NCI-H128 (cell line): Measurements from ENCODE around the gene SORBS1.

ENCODE experiments used
- DNase-seq: peaks from one replicate; lab custom pipeline; 2025; ENCODE audit not compliant: unreplicated experiment; lab: John Stamatoyannopoulos, UW

Gene SORBS1

GRCh38 chr10:95277614-95278013 is 283.6 kb downstream of the SORBS1 start:
- no peak for DNase-seq

DNA sequence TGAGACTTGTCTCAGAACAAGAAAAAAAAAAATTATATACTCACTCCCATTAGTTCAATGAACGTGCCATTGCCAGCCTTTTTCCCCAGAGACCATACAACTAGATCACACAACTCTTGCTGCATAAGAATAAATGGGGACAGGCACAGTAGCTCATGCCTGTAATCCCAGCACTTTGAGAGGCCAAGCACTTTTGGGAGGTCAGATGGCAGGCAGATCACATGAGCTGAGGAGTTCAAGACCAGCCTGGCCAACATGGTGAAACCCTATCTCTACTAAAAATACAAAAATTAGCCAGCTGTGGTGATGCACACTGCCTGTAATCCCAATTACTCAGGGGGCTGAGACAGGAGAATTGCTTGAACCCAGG is 284.0 kb downstream of the SORBS1 start:
- no peak for DNase-seq

- no peak for DNase-seq
Observed at GRCh38 chr10:95276367-95277200, 284.6 kb downstream of the SORBS1 start.

DNA sequence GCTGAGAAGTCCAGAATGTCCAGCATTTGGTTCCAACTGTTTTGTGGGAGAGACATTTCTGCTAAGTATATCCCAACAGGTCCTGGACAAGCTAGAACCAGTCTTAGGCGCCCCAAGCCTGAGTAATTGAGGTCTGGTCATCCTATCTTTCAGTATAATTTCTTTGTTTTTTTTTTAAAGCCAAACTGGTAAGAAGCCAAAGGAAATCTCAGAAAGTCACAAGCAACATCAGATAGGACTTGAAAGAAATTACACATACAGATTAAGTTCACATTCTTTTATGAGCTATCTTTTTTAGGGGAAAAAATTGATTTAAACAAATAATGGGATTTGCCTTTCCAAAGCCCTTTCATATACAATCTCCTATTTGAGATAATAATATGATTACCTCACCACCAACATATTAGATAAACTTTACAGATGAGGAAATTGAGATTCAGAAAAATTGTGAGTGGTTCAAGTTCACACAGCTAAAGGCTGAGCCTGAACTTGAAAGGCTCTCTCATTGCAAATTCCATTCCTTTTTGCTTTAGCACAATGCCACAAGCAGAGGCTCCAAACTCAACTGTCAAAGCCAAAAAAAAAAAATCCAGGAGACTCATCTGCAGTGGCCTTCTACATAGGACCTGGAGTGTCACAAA is 285.3 kb downstream of the SORBS1 start:
- DNase-seq, result no peak

- DNase-seq, result no peak
Observed at GRCh38 chr10:95273393-95274312, 287.5 kb downstream of the SORBS1 start.

GRCh38 chr10:95268438-95268837 is 292.7 kb downstream of the SORBS1 start:
- DNase-seq, result no peak

DNA sequence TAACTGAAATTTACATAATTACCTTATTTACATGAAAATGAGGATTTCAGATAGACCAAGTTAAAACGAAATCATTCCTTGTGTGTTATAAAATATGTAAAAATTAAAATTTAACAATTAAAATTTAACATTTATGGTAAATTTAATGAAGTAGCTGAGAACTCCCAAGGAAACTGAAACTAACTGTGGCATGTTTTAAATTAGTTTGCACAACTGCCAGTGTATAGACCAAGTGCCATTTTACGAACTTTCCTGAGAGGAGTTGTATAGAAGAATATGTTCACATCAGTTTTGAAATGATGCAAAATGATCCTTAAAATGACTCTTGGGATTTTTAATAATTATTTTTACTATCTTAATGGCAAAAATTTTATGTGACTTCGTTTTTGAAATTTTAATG is 293.9 kb downstream of the SORBS1 start:
- no peak for DNase-seq

DNA sequence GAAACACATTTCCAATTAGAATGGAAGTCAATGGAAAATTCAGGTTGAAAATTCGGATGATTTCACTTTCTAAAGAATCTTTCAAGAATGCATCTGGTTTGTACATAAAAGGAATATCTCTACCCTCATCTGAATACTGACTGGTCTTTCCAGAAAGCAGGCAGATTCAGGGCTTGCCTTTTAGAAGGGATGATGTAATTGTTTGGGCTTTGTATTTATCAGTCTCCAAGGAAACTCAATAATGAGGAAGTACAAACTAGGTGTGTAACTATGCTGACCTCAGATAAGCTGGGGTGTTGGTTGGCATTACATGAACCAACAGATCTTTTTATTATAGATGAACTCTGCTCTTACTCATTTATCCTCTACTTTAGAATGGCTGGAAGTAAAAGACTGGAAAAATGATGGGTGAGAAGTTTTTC is 294.5 kb downstream of the SORBS1 start:
- no peak for DNase-seq

GRCh38 chr10:95265572-95265971 is 295.6 kb downstream of the SORBS1 start:
- no peak for DNase-seq

DNA sequence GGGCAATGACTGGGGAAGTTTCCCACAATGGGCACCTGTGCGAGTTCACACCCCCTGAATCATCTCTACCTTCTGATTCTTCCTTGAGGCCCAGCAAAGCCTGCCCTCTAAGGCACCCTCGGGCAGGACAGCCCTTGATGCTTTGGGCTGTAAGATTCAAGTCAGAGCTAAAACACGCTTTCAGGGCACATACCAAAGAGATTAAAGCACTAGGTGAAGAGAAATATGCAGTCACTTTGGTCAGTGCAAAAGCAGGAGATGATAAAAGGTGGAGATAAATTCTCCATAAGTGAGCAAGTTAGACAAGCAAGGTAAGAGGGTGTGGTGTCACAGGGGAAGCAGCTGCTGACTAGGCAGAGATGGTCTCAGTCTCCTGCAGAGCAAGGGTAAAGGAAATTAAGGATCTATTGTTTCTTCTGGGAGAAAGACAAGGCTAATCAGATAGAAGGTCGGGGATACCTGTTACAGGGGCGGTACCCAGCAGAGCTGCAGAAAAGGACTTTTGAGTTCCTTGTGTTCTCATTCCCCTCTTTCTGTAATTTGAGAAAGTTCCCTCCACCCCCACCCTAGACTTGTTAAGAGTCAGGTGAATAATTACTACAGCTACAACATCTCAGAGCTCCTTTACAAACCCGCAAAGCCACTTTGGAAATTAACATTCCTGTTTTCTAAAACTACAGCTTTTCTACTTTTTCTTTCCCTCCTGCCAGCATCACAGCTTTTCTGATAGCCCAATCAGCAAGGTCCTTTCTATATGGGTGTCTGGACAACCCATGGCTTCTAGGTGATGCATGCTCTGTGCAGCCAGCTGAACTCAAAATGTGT is 296.7 kb downstream of the SORBS1 start:
- DNase-seq, result no peak

- DNase-seq, result no peak
Observed at GRCh38 chr10:95263864-95264226, 297.3 kb downstream of the SORBS1 start.

- DNase-seq, result no peak
Observed at GRCh38 chr10:95262763-95263518, 298.2 kb downstream of the SORBS1 start.

DNA sequence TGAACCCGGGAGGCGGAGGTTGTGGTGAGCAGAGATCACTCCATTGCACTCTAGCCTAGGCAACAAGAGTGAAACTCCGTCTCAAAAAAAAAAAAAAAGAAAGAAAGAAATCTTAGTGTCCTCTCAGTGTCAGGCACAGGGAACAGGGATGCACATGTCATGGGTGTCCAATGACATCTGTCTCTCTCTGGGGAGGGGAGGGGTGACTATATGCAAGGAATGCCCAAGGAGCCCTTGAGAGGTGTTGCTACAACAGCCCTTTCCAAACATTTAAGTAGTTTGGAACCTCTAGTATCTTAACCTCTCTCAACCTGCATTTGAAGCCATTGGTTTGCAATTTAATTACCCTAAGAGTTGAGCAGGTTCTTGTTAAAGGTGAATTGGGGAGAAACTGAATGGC is 299.2 kb downstream of the SORBS1 start:
- no peak for DNase-seq
